CD4-positive, alpha-beta T cell treated with Interferon gamma for 1 hour (primary cell): ENCODE measurements around the gene LITAFD.
"Not testable (repeated sequence)": the region's sequence is repeated elsewhere in the genome, so short reads cannot be mapped to it uniquely, and the experiment has no call there.

Source experiments
- DNase-seq: peaks from one replicate; pipeline ENCODE4 v3.0.0-alpha.2; 2020

Gene LITAFD

DNA sequence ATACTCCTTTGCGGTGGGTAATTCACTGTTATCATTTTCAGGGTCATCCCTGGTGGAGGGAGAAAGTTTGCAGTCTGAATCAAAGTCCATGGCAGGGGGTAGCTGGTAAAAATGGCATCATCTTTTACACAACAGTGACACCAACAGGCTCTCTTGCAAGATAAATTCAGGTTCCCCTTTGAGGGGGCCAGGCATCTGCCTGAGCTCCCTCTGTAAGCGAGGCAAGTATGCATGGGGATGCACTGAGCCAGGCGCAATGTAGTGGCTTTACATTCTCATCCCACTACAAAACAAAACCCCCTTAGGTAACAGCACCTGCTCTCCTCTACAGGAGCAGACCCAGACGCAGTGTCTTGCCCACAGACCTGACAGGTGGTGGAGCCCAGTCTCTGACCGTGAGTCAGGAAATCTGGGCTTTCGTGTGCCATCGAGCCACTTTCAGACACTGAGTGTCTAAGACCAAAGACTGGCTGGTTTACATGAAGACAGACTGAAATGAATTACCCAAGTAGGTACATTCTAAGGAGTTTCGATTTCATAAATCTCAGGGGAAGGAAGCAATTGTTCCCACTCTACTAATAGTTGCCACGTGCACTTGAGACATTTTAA is 17.7 kb downstream of the LITAFD start:
- no peak for DNase-seq

DNA sequence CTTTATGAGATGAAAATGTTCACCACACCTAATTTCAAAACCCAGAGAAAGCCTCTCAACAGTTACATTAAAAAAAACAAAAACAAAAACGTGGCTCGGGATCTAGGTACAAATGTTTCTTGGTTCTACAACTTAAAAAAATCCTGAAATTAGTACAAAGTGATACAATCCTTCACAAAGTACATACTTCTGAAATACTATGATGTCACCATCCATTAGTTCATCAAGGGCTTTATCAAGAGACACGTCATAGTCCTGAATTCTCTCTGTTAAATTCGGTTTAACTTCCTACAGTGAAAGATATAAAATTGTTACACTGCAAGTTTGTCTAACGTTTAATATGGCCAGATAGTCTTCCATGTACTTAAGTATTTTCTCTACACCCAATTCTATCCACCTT is 18.2 kb downstream of the LITAFD start:
- DNase-seq: no peak

DNA sequence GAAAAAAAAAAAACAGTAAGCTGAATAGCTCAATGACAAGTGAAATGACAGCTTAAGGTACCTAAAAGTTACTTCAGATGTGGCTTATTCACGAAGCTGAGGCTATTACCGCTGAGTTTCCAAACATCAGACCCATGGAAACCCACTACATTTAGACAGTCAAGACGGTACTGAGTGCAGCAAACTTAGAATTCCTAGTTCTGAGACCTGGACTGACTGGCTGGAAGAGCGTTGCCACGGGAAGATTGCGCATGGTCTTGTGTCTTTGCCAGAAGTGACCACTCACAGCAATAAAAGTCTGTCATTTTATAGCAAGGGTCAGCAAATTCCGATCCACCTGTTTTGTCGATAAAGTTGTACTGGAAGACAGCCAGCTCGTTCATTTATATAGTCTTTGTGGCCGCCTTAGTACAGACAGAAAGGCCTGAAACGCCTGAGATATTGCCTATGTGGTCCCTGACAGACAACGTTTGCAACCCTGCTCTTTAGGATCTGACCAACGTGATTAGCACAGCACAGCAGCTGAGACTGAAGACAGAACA is 19.2 kb downstream of the LITAFD start:
- DNase-seq: no peak

DNA sequence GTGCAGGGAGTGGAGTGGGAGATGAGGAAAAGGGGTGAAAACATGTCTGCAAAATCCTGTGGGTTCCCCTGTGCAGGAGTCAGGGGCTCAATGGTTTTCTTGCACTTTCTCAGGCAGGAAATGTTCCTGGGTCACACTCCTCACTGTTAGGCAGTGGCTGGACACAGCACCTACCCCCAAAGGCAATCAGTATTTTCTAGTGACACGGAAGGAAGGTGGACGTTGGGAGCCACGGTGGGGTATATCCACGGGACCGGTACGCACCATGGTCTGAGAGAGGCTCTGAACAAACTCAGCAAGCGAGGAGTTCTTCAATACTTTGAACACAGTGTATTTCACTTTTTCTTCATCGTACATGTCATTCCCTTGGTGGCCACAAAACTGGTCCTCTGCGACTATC is 20.9 kb downstream of the LITAFD start:
- DNase-seq: no peak

DNA sequence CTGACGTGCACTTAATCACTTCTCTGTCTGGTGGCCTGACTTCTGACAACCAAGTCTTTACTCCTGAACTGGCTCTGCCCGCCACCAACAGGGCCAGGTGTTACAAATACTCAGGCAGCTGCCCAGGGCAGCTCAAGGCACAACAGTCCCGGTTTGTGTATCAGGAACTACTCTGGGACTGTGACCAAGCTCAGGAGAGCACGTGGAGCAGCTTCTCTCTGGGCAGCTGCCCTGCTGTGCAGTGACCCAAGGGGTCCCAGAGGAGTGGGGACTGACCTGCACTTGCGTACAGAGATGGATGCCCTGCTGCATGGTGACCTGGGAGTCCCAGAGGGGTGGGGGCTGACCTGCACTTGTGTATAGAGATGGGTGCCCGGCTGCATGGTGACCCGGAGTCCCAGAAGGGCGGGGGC is 21.9 kb downstream of the LITAFD start:
- DNase-seq: no peak

DNA sequence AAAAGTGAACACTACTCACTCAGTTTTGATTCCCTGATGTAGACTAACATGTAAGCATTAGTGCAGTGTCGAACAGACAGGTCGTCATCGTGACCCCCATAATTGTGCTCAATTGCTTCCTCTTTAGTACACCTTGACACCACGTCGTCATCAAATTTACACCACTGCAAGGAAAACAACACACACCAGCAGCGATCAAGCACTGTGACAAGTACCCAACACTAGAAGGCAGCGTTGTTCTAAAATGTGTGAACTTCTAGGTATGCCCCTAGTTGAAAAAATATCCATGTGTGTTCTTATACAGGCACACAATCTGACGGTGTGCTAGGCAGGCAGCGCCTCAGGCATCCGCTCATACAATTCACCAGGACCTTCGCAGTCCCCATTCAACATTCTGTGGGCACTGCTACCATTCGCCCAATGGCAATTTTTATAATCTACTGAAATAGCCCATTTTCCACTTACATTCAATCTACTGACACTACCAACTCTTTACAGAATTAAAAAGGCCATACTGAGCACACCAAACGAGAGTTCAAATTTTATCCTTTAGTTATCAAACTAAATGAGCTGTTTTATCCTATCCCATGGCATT is 23.1 kb downstream of the LITAFD start:
- DNase-seq: no peak

DNA sequence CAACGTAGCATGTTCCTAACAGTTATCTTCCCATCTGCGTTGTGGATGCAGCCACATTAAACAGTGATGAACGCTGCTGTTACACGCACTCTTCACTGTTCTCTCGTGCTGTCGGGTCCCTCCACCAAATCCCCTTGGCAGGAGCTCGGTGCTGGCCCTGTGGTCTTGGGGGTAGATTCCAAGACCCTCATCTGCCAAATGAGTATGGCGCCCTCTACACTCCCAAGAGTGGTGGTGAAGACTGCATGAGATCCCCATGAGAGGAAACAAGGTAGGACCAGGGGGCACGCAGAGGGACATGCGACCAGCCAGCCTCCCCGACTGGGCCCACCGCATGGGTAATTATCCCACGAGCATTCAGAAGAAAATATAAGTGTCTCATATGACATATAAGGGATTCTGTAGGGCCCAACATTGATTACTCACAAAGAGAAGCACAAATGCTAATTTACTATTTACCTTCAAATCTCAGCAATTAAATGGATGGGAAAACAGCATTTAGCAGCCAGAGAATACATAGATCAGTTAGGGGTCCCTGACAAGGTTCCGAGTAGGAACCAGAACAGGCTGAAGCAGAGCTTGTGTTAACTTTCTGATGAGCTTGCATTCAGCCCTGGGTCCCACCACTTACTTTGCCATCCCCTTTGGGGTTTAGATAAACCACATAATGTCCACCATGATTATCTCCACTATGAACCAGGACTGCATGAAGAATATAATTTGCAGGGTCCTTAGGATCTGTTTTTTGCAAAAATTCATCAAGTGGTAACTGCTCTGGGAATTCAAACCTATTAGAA is 23.8 kb downstream of the LITAFD start:
- no peak for DNase-seq

DNA sequence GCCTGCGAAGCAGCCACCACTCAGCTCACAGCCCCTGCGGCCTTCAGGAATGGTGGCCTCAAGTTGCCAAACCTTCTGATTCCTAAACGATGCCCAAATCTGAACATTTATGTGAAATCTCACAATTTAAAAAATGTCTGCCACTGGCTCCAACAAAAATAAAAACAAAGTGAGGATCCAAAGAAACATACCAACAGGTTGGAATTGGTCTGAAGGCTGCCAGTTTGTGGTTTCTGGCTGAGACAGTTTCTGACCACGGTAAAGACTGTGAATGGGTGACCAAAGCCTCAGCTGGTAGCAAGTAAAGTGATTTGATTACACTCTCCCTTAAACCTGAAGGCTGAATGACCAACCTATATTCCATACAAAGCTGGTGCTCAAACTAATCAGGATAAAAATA is 24.9 kb downstream of the LITAFD start:
- DNase-seq: no peak

DNA sequence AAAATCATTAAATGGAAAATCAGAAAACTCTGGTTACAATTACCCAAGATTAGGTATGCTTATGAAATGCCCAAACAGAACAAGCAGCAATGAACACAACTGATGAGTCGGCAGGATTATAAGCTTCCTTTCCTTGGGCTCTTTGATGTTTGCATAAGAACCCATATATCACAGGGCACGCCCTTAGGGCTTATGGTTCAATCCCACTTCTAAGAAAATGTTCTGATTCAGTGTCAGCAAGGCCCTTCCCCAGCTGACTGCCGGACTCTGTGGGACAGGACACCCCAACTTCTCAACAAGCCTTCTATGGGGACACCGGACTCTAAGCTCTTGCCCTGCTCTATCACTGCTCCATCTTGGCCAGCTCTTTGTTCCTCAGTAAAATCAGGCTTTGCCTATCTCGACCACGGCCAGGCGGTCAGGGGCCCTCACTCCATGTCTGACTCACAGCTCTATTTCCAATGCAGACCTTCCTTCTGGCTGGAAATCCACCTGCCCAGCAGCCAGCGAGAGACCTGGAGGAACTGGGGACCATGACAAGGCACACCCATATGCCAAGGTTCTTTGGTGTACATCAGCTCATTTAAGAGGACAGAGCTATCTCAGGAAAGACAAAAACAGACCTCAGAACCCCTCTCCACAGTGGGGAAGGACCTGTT is 26.8 kb downstream of the LITAFD start:
- no peak for DNase-seq

DNA sequence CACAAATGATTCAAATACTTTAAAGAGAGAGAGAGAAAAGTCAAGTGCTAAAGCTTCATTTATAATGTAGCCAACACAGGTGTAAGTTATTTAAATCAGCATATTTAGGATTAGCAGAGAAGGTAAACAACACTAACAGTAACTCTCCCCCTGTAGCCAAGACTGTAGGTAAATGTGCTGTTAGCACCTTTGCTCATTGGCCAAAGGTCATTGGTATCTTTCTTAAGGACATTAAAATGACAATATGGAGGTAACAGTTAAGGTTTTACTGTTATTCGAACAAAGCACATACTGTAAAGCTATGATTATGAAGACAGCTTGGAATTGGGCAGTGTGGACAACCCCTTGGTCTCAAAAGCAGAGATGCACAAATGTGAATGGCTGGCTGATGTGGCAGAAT is 28.7 kb downstream of the LITAFD start:
- DNase-seq: no peak

DNA sequence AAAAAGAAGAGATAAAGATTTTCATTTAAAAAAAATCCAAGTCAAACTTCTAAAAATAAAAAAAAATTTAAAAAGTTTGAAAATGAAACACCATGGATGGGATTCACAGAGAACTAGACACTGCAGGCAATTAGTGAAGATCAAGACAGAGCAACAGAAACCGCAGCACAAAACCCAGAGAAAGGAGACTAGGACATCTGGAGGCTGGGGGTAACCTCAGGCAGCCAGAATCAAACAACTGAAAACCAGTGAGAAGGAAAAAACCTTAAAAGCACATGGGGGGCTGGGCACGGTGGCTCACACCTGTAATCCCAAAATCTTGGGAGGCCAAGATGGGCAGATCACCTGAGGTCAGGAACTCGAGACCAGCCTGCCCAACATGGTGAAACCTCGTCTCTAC is 30.6 kb downstream of the LITAFD start:
- no peak for DNase-seq

DNA sequence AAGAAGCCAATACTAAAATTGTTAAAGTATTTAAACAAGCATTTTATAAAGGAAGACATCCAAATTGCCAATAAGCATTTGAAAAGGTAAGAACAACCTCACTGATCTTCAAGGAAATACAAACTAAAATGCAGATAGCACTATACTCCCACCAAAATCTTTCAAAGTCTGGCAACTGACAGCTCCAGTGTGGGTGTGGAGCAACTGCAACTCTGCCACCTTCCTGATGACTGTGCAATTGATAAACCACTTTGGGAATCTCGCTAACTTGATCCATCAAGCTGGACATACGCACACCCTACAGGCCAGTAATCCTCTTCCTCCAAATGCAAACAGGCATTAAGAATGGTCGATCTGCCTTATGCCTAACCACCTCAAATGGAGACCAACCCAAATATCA is 31.9 kb downstream of the LITAFD start:
- no peak for DNase-seq

DNA sequence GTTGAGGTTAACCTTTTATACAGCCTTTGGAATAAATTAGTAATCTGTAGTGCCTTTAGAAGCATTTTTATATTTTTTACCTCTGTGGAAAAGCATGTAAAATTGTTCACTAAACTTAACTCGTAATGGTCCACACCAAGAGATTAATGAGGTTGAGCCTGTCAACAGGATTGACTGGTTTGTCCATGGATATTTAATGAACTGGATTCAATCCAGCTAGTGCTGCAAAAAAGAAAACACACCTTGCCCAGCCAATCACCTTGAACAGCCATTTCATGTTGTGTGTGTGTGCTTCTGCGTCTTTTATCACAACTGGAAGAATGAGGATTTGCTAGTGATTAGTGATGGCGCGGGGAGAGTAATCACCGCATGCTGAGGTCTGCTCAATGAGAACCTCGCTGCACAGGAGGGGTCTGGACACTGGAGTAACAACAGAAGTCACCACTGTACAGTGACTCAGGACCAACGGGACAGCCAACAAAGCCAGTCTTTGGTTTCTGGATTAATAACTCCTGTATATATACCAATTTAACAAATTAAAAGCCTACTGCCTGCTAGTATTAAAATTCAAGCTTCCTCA is 33.7 kb downstream of the LITAFD start:
- DNase-seq: no peak

DNA sequence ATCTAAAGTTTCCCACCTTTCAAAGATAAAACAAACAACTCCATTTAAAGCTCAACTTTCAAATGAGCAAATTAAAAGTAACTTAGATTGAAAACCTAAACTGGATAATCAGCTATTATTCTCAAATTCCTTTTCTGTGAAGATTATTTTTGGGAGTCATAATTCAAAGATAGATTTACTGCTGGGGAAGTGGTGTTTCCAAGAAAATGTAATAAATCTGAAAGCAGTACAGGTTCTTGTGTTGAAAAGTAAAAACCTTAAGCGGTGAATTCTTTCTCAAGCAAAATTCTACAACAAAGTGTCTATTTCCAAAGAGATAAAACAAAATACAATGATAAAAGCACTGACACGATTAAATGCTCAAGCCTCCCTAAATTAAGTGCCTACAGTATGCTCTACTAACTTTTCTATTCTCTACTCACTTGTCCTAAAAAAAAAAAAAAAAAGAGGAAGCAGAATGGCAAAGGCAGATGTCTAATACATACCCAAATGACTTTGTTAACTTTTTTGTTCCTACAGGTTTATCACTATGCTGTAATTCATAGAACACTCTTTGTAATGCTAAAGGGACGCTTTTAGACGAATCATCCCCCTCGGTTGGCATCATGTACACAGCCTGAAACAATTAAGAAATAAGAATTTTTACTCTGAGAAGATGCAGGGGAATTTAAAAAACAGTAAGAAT is 34.5 kb downstream of the LITAFD start:
- DNase-seq: no peak

DNA sequence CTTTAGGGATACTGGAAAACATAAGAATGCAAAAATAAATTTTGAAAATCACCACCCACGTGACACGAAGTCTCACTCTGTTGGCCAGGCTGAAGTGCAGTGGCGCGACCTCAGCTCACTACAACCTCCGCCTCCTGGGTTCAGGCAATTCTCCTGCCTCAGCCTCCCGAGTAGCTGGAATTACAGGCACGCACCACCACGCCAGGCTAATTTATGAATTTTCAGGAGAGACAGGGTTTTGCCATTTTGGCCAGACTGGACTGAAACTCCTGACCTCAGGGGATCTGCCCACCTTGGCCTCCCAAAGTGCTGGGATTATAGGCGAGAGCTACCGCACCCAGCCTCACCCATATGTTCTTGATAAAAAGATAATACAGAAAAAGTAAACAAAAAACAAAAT is 35.2 kb downstream of the LITAFD start:
- not testable (repeated sequence) for DNase-seq

DNA sequence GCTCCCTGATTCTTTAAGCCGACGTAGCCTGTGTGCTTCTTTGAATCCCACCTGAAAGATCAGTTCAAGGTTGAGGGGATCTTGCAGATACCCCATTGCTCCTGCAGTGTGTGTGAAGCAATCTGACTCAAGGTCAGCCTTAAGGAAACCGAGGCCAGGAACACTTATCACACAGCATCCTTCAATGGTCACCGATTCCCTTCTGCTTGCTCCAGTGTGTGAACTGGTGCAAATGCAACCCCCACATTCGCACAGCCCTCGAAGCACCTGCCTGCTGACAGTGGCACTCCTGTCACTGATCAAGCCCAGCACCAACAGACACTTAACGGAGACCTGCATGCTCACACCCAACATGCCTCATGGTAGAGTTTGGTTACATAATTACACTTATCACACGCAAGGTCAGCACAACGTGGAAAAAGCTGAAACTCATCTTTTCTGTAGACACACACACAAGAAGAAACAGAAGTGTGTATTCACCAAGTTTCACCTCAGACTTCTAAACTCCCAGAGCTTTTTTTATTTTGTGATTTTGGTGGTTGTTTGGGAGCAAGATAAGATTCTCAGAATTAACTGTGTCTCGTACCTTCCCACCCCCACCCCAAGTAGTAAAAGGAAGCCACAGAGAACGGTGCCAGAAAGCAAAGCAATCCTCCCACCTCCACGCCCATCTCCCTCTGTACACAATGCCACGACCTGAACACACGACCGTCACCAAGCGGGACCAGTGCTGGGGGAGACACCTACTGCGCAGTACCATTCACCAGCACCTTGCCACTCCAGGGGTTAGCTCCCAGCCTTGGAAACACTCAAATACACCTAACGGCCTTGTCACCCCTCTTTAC is 37.2 kb downstream of the LITAFD start:
- no peak for DNase-seq

DNA sequence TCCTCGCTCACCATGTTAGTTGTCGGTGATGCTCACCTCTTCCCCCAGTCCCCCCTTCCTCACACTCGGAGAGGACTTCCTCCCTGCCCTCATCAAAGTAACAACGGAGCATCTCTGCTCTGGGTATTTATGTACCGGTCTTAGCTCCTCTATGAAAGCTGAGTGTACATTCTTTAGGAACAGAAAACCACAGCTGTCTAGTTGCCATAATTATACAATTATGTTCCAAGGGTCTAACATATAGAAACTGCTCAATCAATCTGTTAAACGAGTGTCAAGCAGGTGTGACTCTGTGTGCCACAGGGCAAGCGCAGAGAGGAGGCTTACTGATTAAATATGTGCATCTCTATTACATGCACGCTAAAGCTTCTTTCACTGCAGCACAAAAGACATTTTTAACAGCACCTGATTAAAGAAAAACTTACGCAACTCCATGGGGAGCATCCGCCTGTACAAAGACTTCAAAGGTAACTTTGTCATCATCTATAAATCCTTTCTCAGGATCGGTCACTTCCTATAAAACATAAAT is 37.8 kb downstream of the LITAFD start:
- no peak for DNase-seq

DNA sequence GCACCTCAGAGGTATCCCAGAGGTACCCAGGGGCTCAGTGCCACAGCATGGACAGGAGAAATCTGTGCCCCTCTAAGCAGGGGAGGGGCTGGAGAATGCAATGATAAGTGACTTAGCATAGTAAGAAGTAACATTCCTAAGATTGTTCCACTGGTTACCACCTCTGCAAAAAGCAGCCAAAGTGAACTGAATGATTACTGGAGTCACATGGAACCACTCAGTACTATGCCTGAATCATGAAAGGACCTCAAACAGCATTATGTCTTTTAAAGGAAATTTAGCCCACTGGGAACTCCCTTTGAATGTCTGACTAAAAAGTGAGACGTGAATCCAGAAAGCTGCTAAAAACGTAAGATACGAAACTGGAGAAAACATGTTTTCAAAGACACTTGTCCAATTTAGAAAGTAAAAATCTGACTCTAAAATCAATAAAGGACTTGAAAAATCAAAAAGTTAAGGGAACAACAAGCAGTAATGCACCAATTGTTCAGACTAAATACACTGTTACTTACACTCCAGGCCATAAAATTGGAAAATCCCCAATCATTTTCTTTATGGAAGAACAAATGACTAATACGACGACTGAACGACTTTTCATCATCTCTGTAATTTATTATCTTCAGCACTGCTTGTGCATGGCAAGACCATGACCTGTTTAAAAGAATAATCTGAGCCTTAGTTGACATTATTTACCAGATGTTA is 38.6 kb downstream of the LITAFD start:
- no peak for DNase-seq

DNA sequence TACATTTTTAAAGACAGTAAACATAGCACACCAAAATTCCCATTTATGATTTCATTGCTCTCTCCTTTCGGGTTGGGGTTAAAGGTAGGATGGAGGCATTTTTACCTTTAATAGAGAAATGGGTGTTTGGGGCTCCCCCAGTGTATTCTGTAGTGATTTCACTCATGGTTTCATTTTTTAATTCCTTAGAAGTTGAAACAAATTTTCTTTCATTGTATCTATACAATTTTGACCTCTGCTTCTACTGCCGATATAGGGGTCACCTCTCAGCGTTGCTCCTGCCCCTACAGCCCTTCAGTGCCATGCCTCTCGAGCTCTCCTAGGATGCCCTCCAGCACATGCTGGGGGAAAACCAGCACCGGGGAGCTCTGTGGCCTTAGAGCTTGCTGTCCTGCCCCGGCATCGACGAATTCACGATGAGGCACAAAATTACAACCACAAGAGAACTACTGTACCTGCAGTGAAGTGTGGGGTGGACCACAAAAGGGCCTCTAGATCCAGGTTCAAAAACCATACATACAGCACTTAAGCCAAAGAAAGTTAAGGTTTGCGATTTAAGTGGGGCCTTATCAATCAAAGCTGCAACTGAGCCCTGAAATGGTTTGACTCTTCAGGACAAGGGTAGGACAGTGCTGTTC is 39.3 kb downstream of the LITAFD start:
- no peak for DNase-seq

DNA sequence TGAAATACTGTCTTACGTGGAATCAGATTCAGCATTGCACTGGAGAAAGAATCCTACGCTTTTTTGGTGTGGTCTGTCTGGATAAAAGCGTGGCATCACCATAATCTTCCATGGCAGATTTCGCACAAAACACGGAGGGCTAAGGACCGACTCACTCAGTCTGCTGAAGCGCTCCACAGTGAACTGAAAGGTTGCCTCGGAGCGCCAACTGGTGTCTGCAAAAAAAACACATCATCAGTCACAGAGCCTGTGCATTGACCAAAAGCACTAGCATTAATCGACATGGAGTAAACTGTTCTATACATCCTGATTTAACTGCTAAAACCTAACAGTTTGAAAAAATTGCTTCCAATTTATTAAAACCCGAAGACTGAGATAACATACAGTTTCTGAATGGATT is 41.0 kb downstream of the LITAFD start:
- DNase-seq: no peak
